RPMI8226 (cell line): ENCODE data around the gene PIK3C2G.
A peak's percentile ranks its signal among the peaks of the same experiment; 100 is the strongest.

ENCODE experiments used
- DNase-seq: peaks from one replicate; pipeline ENCODE4 v3.0.0-alpha.2; 2015

The PIK3C2G gene

DNA sequence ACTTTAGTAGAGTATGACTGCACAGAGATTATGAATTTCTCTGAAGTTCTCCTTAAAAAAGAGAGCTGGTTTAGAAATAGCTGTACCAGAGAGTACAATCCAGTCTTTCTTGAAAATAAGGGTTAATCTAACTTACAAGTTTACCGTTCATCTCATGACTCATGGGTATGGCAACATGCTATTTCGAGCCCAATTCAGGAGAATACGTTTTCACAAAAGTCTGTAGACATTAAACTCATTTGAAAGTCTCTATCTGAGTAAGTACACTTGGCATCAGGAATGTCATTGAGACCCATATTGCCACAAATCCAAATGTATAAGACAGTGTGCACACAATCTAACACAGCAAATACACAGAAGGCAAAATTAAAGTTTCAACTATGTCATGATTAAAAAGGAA, 160.5 kb downstream of the PIK3C2G start:
- DNase-seq = no peak

DNA sequence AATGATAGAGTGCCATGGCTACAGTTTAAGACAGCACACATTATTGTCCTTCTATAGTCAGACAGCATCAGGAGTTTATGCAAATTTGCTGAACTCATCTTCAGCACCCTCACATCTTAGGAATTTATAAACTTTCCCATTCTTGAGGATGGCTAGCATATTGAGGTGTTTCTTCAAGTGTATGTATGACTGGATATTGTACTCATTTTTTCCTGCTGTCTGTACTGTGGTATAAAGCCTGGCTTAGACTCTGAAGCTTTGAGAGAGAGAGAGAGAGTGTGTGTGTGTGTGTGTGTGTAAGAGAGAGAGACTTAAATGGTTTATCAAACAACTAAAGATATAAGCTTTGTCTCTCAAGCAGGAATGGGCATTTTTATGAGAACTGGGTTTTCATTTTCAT, 161.6 kb downstream of the PIK3C2G start:
- DNase-seq = no peak

DNA sequence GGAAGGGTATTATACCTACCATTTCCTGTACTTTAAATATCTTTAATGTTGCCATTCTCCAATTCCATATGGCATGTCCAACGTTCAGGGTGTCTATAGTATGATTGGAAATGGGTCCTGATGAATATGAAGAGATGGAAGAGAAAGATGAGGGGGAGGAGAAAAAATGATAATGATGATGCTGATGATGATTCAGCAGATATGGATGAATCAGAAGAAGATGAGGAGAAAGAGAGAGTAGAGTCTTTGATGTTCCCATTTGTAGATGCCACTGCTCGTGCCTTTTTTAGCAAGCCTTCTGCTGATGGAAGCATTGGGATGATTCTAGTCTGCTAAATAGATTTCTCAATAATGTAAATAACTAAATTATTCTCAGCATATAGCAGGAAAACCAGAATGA, 163.5 kb downstream of the PIK3C2G start:
- no peak for DNase-seq

GRCh38 chr12:18427520-18427919, 166.2 kb downstream of the PIK3C2G start:
- DNase-seq = no peak

DNA sequence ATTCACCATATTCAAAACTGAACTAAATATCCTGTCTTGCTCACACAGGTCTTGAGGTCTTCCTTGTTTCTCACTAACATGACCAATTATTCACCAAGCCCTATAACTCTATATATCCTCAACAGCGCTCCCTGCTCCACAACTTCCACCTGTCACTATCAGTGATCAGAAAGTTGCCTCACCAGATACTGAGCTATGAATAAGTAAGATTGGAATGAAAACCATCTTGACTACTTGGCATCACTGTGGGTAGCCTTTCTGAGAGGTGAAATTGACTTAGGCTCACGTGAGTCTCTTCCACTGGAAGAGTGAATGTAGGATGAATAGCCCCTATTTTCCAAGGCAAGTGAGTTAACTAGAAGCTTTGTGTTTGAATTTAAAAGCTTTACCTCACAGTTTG, 167.1 kb downstream of the PIK3C2G start:
- DNase-seq = no peak

GRCh38 chr12:18429366-18429765, 168.0 kb downstream of the PIK3C2G start:
- no peak for DNase-seq

DNA sequence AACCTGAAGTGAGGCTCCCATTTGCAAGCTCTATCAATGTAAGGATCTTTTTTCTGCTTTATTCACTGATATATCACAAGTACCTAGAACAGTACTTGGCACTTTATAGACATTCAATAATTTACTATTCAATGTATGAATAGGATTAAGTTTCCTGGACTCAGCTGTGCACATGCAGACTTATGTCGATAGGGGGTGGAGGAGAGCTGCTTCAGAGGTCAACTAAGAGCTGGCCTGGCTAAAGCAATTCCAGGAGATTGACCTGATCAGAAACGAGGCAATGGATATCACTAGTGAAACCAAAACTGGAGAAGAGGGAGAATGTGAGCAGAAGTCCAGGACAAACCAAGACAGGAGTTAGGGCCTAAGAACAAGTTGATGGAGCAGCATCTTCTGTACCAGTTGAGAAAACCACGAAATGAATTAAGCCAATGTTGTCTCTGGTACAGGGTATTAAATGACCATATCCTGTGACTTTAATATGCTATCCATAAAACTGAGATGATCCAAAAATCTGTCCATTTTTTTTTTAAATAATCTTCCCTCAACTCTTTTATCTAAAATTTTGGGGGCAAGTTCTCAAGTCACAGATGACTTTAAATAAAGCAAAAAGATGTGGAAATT, 169.2 kb downstream of the PIK3C2G start:
- DNase-seq = peak; percentile 19

GRCh38 chr12:18431771-18432170, 170.5 kb downstream of the PIK3C2G start:
- DNase-seq = no peak

GRCh38 chr12:18432206-18432605, 170.9 kb downstream of the PIK3C2G start:
- no peak for DNase-seq

GRCh38 chr12:18436170-18436569, 174.9 kb downstream of the PIK3C2G start:
- DNase-seq = no peak

- no peak for DNase-seq
Measured at GRCh38 chr12:18439541-18439940, 178.2 kb downstream of the PIK3C2G start.

DNA sequence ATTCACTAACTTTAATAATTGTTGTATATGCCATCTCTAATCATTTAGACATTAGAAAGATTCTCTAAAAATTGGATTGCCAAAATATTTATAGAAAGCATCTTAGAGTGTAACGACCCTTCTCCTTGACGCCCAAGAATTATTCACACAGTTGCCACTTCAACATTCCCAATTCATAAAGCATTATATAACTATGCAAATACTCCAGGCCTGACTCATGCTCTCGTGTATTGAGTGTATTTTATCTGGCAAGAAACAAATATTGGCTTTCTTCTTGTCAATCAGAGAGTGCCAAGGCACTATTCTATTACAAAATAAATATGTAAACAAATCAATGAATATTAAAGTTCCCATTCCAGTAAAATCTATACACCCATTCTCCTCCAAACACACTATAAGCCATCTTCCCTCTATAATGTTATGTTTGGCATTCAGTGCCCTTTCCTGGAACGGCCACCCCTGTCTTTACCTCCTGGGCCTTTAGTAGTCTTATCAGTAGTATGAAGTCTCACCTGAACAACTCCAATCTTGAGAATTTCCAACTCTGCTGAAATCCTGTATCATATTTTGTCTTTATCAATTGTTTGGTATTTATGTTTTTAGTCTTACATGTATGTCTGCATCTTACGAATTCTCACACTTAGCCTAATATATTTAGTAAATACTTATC, 182.6 kb downstream of the PIK3C2G start:
- no peak for DNase-seq

DNA sequence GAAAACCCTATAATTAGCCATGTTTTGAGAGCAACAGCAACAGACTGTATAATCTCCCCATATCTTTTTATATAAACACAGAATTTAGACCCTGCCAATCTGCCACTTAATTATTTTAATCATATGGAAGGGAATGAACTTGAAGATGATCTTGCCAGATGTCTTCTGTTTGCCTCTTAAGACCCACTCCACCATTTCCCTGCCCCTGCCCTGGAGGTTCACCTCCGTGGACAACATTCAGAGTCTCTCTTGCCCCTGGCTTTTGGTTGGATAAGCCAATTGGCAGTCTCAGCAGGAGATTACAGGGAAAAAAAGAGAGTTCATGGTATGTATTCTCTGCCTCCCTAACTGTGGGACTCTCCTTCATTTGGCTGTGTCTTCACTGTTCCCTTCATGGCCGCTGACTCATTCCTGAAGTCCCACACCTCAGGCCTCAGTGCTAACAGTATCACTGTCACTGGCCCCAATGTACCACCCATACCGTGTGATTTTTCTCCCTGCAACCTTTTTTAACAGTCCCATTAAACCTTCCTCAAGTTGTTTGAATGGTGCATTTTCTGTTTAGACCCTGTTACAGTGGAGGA, 184.8 kb downstream of the PIK3C2G start:
- DNase-seq = no peak

GRCh38 chr12:18454330-18454729, 193.0 kb downstream of the PIK3C2G start:
- no peak for DNase-seq

GRCh38 chr12:18456344-18456743, 195.0 kb downstream of the PIK3C2G start:
- DNase-seq = no peak

DNA sequence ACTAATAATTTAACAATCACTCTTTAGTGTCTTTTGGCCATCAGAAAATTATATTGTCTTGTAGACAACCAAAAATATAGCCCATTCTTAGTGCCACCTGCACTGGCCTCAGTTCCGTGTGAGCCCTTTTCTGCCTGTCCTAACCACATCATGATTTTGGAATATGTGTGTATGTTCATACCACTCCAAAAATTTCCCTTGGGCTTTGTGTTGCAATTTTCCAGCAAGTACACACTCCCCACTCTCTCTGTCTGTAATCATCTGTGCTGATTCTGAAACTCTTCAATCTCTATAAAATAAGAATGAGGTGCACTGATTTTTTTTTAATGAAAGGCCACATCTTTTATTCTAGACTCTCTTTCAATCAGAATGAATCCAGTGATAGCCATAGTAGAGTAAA, 196.0 kb downstream of the PIK3C2G start:
- no peak for DNase-seq

DNA sequence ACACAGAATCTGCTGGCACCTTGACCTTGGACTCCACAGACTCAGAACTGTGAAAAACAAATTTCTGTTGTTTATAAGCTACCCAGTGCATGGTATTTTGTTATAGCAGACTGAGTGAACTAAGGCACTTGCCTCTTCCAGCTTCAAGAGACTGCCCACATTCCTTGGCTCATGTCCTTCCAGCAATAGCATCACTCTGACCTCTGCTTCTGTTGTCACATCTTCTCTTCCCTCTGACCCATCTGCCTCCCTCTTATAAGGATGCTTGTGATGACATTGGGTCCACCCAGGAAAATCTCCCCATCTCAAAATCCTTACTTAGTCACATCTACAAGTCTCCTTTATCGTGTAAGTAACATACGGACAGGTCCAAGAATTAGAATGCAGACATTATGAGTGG, 200.4 kb downstream of the PIK3C2G start:
- no peak for DNase-seq

DNA sequence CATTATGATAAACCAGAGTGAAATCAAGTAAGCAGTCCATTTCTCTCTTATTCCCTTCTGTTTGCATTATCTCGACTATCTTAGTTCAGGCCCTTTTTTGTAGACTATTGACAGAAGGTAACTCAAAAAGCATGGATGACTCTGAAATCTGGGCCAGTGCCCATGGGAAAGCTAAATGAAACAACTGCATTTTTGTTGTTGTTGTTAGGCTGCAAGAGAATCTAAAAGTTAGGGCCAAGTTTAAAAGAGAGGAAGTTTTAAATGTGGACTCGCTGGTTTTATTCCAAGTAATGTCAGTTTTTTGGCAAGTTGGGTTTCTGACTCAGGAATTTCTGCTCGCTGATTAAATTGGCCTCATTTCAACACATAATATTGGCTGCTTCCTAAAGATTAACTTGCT, 201.1 kb downstream of the PIK3C2G start:
- no peak for DNase-seq

GRCh38 chr12:18467620-18468245, 206.4 kb downstream of the PIK3C2G start:
- DNase-seq = no peak

- no peak for DNase-seq
Measured at GRCh38 chr12:18468246-18469075, 207.1 kb downstream of the PIK3C2G start.

- DNase-seq = no peak
Measured at GRCh38 chr12:18470251-18470650, 208.9 kb downstream of the PIK3C2G start.

DNA sequence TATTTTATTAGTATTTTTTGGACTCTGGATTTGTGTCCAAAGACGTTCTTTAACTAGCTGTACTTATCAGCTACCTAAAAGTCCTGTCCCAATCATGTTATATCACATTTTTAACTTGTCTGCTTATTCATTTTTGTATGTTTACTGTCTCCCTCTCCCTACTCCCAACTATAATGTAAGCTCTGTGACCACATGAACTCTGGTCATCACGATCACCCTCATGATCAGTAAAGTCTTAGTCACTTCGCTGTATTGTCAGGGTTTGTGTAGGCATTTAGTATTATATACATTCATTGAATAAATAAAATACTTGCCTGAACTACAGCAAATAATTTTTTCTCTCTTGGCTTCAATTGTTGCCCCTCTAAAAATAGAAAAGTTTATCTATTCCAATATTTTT, 211.0 kb downstream of the PIK3C2G start:
- no peak for DNase-seq

- DNase-seq = no peak
Measured at GRCh38 chr12:18472806-18473205, 211.5 kb downstream of the PIK3C2G start.
